Suppressor macrophage (primary cell): ENCODE measurements around the gene HCAR3.
"Not testable (repeated sequence)": the region's sequence is repeated elsewhere in the genome, so short reads cannot be mapped to it uniquely, and the experiment has no call there.

ENCODE experiments used
- DNase-seq, 4 experiments: peaks; one replicate each; pipeline ENCODE4 v3.0.0-alpha.2; 2020 to 2022

Gene HCAR3

GRCh38 chr12:122721057-122721545 is 4.5 kb upstream of the HCAR3 start:
- no peak for DNase-seq

- DNase-seq, result not testable (repeated sequence)
These were observed 1.4 kb downstream of the HCAR3 start for GRCh38 chr12:122715211-122715610.

GRCh38 chr12:122713491-122714188 is 3.0 kb downstream of the HCAR3 start:
- not testable (repeated sequence) for DNase-seq

GRCh38 chr12:122711266-122711665 is 5.3 kb downstream of the HCAR3 start:
- DNase-seq, result peak; percentile 43 to 81 (median 65)

- not testable (repeated sequence) for DNase-seq
These were observed 6.3 kb downstream of the HCAR3 start for GRCh38 chr12:122710341-122710740.

- not testable (repeated sequence) for DNase-seq
These were observed 7.3 kb downstream of the HCAR3 start for GRCh38 chr12:122709287-122709686.

- not testable (repeated sequence) for DNase-seq
These were observed 12.8 kb downstream of the HCAR3 start for GRCh38 chr12:122703841-122704240.

GRCh38 chr12:122702890-122703611 is 13.6 kb downstream of the HCAR3 start, which contains the start of gene HCAR2:
TSS of gene HCAR2 (minus strand) at chr12:122703357. CDS start at chr12:122703283, 74 bp downstream.
- DNase-seq, result peak; percentile 47 to 77 (median 74)

- not testable (repeated sequence) for DNase-seq
These were observed 15.1 kb downstream of the HCAR3 start for GRCh38 chr12:122701481-122701880.

GRCh38 chr12:122700038-122700710 is 16.4 kb downstream of the HCAR3 start:
- DNase-seq, result not testable (repeated sequence)

- not testable (repeated sequence) for DNase-seq
These were observed 19.7 kb downstream of the HCAR3 start for GRCh38 chr12:122696922-122697321.

GRCh38 chr12:122691566-122691965 is 25.0 kb downstream of the HCAR3 start:
- DNase-seq, result no peak

GRCh38 chr12:122688291-122688690 is 28.3 kb downstream of the HCAR3 start:
- no peak for DNase-seq

GRCh38 chr12:122687086-122687485 is 29.5 kb downstream of the HCAR3 start:
- DNase-seq, result no peak

- DNase-seq, result no peak
These were observed 30.1 kb downstream of the HCAR3 start for GRCh38 chr12:122686538-122686937.

- DNase-seq, result no peak
These were observed 32.3 kb downstream of the HCAR3 start for GRCh38 chr12:122684297-122684813.

- DNase-seq, result peak; percentile 79 to 93 (median 88)
These were observed 34.8 kb downstream of the HCAR3 start for GRCh38 chr12:122681814-122682213.

GRCh38 chr12:122680989-122681388 is 35.6 kb downstream of the HCAR3 start:
- peak in 1 of 4 experiments; percentile 15 for DNase-seq

- DNase-seq, result not testable (repeated sequence)
These were observed 39.8 kb downstream of the HCAR3 start for GRCh38 chr12:122676781-122677180.

- not testable (repeated sequence) for DNase-seq
These were observed 40.6 kb downstream of the HCAR3 start for GRCh38 chr12:122676015-122676414.

- no peak for DNase-seq
These were observed 44.1 kb downstream of the HCAR3 start for GRCh38 chr12:122672515-122672914.

- no peak for DNase-seq
These were observed 47.1 kb downstream of the HCAR3 start for GRCh38 chr12:122669397-122670070.
